HepG2 (cell line): ENCODE measurements around the gene PDGFB. TPM values are rescaled to one million over a fixed set of nuclear protein-coding genes. Genes with fewer than 3 reads are reported as not detected.
A peak's percentile ranks its signal among the peaks of the same experiment; 100 is the strongest.

Experiments used
- CREM ChIP-seq, 2 experiments: sonication (generic) in 1 of 2; formaldehyde crosslinking in 1 of 2; IDR thresholded peaks; 2 replicates each; pipeline versions ENCODE4 v1.4.0 to v1.6.1; 2016 to 2020; ENCODE audit warnings: antibody characterized with exemption in 1 of 2, mild to moderate bottlenecking in 1 of 2, missing genetic modification reagents in 1 of 2
- FOXK1 ChIP-seq: sonication (generic); formaldehyde crosslinking; IDR thresholded peaks from 2 replicates; pipeline ENCODE4 v1.4.0; 2020; ENCODE audit warnings: low read depth, missing genetic modification reagents, borderline replicate concordance
- MTA1 ChIP-seq: sonication (generic); formaldehyde crosslinking; IDR thresholded peaks from 2 replicates; pipeline ENCODE4 v1.4.0; 2020; ENCODE audit warnings: missing genetic modification reagents, mild to moderate bottlenecking, borderline replicate concordance
- PCBP1 ChIP-seq: fragments of 200-400 bp; formaldehyde crosslinking; IDR thresholded peaks from 2 replicates; pipeline ENCODE4 v1.6.1; 2017; ENCODE audit warnings: mild to moderate bottlenecking, low read depth, low read length, borderline replicate concordance
- RAD21 ChIP-seq: fragments of 450-650 bp; formaldehyde crosslinking; IDR thresholded peaks from 2 replicates; pipeline ENCODE4 v1.5.0; 2020; ENCODE audit warnings: mild to moderate bottlenecking
- RFX5 ChIP-seq: IDR thresholded peaks from 2 replicates; pipeline ENCODE4 v1.6.1; 2011; ENCODE audit warnings: low read depth, low read length, improper control_type of control experiment
- TCF12 ChIP-seq, 2 experiments: fragments of 450-650 bp in 1 of 2; sonication (generic) in 1 of 2; formaldehyde crosslinking in 1 of 2; IDR thresholded peaks; 2 replicates each; pipeline versions ENCODE4 v1.6.1 to v1.8.0; 2017 to 2022; ENCODE audit warnings: antibody characterized with exemption in 1 of 2, mild to moderate bottlenecking in 1 of 2, missing genetic modification reagents in 1 of 2, moderate library complexity in 1 of 2
- ZNF205 ChIP-seq: IDR thresholded peaks from 2 replicates; pipeline ENCODE4 v1.6.1; 2018; ENCODE audit warnings: missing biosample characterization, missing genetic modification reagents
- ZNF354B ChIP-seq: sonication (generic); formaldehyde crosslinking; IDR thresholded peaks from 2 replicates; pipeline ENCODE4 v1.8.0; 2022; ENCODE audit warnings: mild to moderate bottlenecking, missing genetic modification reagents
- ZNF383 ChIP-seq: sonication (generic); formaldehyde crosslinking; IDR thresholded peaks from 2 replicates; pipeline ENCODE4 v1.4.0; 2020; ENCODE audit warnings: missing genetic modification reagents, mild to moderate bottlenecking, borderline replicate concordance
- ZNF788 ChIP-seq: sonication (generic); formaldehyde crosslinking; IDR thresholded peaks from 2 replicates; pipeline ENCODE4 v1.5.0; 2020; ENCODE audit warnings: mild to moderate bottlenecking, missing genetic modification reagents, borderline replicate concordance
- ZSCAN29 ChIP-seq: sonication (generic); formaldehyde crosslinking; conservative IDR thresholded peaks from 2 replicates; pipeline ENCODE4 v1.4.0; 2020; ENCODE audit warnings: mild to moderate bottlenecking, missing genetic modification reagents
- polyA plus RNA-seq, 8 experiments: library from polyadenylated mRNA; depleted of rRNA in 3 of 8; stranded (reverse) in 7 of 8; unstranded in 1 of 8; fragments of >200 nt; fragmentation: Illumina TruSeq in 4 of 8; extraction: Trizol in 4 of 8; gene quantifications; 2 replicates each; pipeline versions ENCODE4 v1.2.1 to v1.2.3, GENCODE V29; 2011 to 2016; ENCODE audit warnings: low read depth in 4 of 8, missing spikeins in 1 of 8, mixed read lengths in 1 of 8; ENCODE audit not compliant: insufficient read depth in 1 of 8
- total RNA-seq, 5 experiments: library from RNA; depleted of rRNA; stranded (reverse); fragments of >200 nt; fragmentation: Illumina TruSeq; extraction: Trizol; gene quantifications; 2 replicates each; pipeline ENCODE4 v1.2.3, GENCODE V29; 2016; ENCODE audit warnings: low read depth in 1 of 5
- TF ChIP-seq, protein P1 (sequence below): sonication (generic); formaldehyde crosslinking; IDR thresholded peaks from 2 replicates; pipeline ENCODE4 v1.4.0; 2020; ENCODE audit warnings: missing genetic modification reagents, mild to moderate bottlenecking, borderline replicate concordance
- TF ChIP-seq, protein P2 (sequence below): sonication (generic); formaldehyde crosslinking; IDR thresholded peaks from 2 replicates; pipeline ENCODE4 v1.8.0; 2022; ENCODE audit warnings: missing genetic modification reagents, mild to moderate bottlenecking, inconsistent platforms, borderline replicate concordance
- TF ChIP-seq, protein P3 (sequence below): sonication (generic); formaldehyde crosslinking; IDR thresholded peaks from 2 replicates; pipeline ENCODE4 v1.4.0; 2020; ENCODE audit warnings: missing genetic modification reagents
- TF ChIP-seq, protein P4 (sequence below): sonication (generic); formaldehyde crosslinking; IDR thresholded peaks from 2 replicates; pipeline ENCODE4 v1.8.1; 2022; ENCODE audit warnings: low read depth, mild to moderate bottlenecking, missing genetic modification reagents
- TF ChIP-seq, protein P5 (sequence below): sonication (generic); formaldehyde crosslinking; IDR thresholded peaks from 2 replicates; pipeline ENCODE4 v1.5.1; 2020; ENCODE audit warnings: missing genetic modification reagents, mild to moderate bottlenecking, borderline replicate concordance

Gene PDGFB
- total and polyA plus RNA-seq, 2 of the 13 experiments (the other 11 are each of a cell fraction or from before 2014, with no cell fraction given), result 1.4 to 10.1 TPM

DNA sequence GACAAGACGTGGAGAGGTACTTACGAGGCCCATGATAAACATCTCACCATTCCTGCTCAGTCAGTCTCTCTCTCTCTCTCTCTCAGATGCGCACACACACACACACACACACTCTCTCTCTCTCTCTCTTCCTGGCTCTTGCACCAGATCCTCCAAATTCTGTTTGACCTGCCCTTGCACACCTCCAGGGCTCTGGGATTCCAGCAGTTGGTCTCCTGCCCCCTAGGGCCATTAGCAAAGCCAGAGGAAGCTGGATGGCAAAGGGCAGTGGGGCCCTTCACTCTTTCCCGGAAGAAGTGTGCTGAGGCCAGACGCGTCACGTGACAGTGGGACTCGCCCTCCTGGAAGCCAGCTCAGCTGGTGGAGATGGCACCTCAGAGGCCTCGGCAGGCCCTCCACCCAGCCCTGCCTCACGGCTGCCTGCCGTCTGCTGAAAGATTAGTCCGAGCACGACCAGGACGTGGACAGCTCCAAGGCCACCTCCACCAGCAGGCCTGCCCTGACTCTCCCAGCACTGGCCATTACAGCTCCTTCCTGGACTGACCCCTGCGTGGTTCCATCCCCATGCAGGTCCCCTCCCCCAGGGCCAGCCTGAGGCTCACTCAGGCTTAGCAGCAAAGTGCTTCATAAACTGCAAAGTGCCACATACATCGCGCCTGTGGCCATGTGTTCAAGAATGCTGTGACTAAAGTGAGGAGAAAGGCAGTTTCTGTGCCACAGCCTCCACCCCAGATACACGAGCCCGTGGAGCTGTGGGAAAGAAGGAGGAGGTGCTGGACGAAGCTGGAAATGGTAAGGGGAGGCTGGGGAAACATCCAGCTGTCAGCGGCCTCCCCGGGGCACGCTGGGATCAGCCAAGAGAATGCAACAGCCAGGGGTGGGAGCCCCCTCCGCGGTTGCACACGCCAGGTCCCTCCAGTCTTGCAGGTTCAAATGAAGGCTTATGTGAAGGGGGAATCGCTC, 3.7 kb downstream of the PDGFB start (continued):
- TF ChIP-seq, protein P1, sequence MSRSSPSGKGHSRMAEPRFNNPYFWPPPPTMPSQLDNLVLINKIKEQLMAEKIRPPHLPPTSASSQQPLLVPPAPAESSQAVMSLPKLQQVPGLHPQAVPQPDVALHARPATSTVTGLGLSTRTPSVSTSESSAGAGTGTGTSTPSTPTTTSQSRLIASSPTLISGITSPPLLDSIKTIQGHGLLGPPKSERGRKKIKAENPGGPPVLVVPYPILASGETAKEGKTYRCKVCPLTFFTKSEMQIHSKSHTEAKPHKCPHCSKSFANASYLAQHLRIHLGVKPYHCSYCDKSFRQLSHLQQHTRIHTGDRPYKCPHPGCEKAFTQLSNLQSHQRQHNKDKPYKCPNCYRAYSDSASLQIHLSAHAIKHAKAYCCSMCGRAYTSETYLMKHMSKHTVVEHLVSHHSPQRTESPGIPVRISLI (CRISPR knock-in tag), result no peak
- TF ChIP-seq RAD21 (CRISPR knock-in tag) (peak; percentile 52), ZNF205 (CRISPR knock-in tag) (0 out of 2 replicates have a peak, but pooled peaks have one; percentile 21), ZNF354B (no peak), ZSCAN29 (no peak), CREM (IDR thresholded peaks at IDR 0.05) (no peak; the same call in 1 of the 2 replicates), CREM (CRISPR knock-in tag; IDR thresholded peaks at IDR 0.05) (no peak), TCF12 (IDR thresholded peaks at IDR 0.05) (no peak), TCF12 (CRISPR knock-in tag; IDR thresholded peaks at IDR 0.05) (no peak), FOXK1 (0 out of 2 replicates have a peak, but pooled peaks have one; percentile 64), ZNF383 (CRISPR knock-in tag) (no peak), PCBP1 (0 out of 2 replicates have a peak, but pooled peaks have one; percentile 52), ZNF788 (no peak; the same call in 1 of the 2 replicates), RFX5 (no peak), MTA1 (CRISPR knock-in tag) (no peak; the same call in 1 of the 2 replicates)
- TF ChIP-seq, protein P2, sequence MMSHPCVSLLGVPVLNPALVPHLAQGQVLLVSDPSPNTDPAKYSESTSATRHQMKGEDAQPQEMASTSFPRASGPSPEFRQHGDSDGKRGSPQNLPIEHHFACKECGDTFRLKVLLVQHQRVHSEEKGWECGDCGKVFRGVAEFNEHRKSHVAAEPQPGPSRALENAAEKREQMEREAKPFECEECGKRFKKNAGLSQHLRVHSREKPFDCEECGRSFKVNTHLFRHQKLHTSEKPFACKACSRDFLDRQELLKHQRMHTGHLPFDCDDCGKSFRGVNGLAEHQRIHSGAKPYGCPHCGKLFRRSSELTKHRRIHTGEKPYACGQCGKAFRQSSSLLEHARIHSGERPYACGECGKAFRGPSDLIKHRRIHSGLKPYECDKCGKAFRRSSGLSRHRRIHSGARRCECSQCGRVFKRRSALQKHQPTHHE, result no peak
- TF ChIP-seq, protein P3, sequence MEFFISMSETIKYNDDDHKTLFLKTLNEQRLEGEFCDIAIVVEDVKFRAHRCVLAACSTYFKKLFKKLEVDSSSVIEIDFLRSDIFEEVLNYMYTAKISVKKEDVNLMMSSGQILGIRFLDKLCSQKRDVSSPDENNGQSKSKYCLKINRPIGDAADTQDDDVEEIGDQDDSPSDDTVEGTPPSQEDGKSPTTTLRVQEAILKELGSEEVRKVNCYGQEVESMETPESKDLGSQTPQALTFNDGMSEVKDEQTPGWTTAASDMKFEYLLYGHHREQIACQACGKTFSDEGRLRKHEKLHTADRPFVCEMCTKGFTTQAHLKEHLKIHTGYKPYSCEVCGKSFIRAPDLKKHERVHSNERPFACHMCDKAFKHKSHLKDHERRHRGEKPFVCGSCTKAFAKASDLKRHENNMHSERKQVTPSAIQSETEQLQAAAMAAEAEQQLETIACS (CRISPR knock-in tag), result no peak
- TF ChIP-seq, protein P4, sequence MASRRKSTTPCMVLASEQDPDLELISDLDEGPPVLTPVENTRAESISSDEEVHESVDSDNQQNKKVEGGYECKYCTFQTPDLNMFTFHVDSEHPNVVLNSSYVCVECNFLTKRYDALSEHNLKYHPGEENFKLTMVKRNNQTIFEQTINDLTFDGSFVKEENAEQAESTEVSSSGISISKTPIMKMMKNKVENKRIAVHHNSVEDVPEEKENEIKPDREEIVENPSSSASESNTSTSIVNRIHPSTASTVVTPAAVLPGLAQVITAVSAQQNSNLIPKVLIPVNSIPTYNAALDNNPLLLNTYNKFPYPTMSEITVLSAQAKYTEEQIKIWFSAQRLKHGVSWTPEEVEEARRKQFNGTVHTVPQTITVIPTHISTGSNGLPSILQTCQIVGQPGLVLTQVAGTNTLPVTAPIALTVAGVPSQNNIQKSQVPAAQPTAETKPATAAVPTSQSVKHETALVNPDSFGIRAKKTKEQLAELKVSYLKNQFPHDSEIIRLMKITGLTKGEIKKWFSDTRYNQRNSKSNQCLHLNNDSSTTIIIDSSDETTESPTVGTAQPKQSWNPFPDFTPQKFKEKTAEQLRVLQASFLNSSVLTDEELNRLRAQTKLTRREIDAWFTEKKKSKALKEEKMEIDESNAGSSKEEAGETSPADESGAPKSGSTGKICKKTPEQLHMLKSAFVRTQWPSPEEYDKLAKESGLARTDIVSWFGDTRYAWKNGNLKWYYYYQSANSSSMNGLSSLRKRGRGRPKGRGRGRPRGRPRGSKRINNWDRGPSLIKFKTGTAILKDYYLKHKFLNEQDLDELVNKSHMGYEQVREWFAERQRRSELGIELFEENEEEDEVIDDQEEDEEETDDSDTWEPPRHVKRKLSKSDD (CRISPR knock-in tag), result no peak
- TF ChIP-seq, protein P5, sequence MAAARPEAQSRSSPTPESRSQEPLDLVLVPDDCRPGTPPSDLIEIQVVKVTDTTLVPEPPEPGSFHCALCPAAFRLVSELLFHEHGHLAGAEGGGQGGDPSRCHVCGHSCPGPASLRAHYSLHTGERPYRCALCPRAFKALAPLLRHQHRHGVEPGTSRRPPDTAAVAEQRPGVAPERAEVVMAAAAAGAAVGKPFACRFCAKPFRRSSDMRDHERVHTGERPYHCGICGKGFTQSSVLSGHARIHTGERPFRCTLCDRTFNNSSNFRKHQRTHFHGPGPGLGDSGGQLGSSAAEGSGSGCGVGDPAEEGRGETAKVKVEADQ (CRISPR knock-in tag), result no peak; the same call in 1 of the 2 replicates
